HG03159 (cell line): ENCODE data around the gene TMEM200A.

Experiments
- ATAC-seq: cut with Tn5 transposase; IDR thresholded peaks from one replicate; pipeline ENCODE4 v1.9.1; 2021; ENCODE audit warnings: mild to moderate bottlenecking, moderate library complexity; ENCODE audit not compliant: unreplicated experiment

The TMEM200A gene

GRCh38 chr6:130485870-130486269 lies 120.1 kb downstream of the TMEM200A start:
- ATAC-seq: no peak

- no peak for ATAC-seq
These were observed 120.6 kb downstream of the TMEM200A start for GRCh38 chr6:130486417-130486816.

DNA sequence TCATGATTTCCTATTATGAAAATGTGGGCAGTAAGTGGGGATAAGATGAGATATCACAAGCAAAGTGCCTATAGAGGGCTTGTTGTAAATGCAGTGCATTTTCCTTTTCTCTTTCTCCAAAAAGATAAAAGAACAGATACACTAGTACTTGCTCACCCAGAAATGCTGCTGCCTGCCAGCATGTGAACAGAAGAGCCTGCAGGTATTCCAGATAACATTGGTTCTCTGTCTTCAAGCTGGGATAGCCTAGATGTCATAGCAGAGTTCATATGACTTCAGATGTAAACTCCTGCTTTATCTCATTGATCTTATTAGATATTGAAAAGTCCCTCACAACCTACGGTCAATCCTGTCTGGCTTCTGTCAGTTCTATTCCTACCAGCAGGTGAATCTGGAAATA lies 123.7 kb downstream of the TMEM200A start:
- ATAC-seq: no peak
